Kidney epithelial cell (primary cell): ENCODE measurements around the gene DDC. TPM values are rescaled to one million over a fixed set of nuclear protein-coding genes. Genes with fewer than 3 reads are reported as not detected.

ENCODE experiments used
- DNase-seq: peaks from one replicate; pipeline ENCODE4 v3.0.0-alpha.2; 2010; ENCODE audit warnings: low read depth
- H3K27me3 ChIP-seq: 2 replicates; pipeline ENCODE4 v1.6.0; 2011; ENCODE audit warnings: low read length; ENCODE audit not compliant: control insufficient read depth, insufficient read depth
- H3K36me3 ChIP-seq: 2 replicates; pipeline ENCODE4 v1.5.1; 2011; ENCODE audit warnings: low read length; ENCODE audit not compliant: control insufficient read depth, insufficient read depth
- H3K4me3 ChIP-seq: 2 replicates; pipeline ENCODE4 v1.5.1; 2011; ENCODE audit warnings: low read depth, mild to moderate bottlenecking, control low read depth, low read length
- CTCF ChIP-seq: IDR thresholded peaks from 2 replicates; pipeline ENCODE4 v1.5.1; 2011; ENCODE audit warnings: mild to moderate bottlenecking, moderate library complexity, low read length, control low read depth, inconsistent platforms; ENCODE audit not compliant: insufficient read depth, poor library complexity, severe bottlenecking
- total RNA-seq: library from RNA; depleted of rRNA; stranded (reverse); fragments of >200 nt; gene quantifications from 2 replicates; pipeline ENCODE4 v1.2.3, GENCODE V29; 2015

Gene DDC
- total RNA-seq, 1 donor from 2014 or later, result not detected

GRCh38 chr7:50481867-50482266, 83.3 kb downstream of the DDC start:
- Histone ChIP-seq H3K4me3 (no peak overlapping the region), H3K36me3 (no peaks in the 10 kb centered on the region), H3K27me3 (no peaks in the 10 kb centered on the region)
- no peak for DNase-seq
- no peak for TF ChIP-seq CTCF

GRCh38 chr7:50480797-50481196, 84.4 kb downstream of the DDC start:
- no peak for TF ChIP-seq CTCF
- no peak for DNase-seq
- H3K27me3 ChIP-seq, result no peaks in the 10 kb centered on the region
- H3K4me3 ChIP-seq, result no peak overlapping the region
- H3K36me3 ChIP-seq, result no peaks in the 10 kb centered on the region

- H3K27me3 ChIP-seq, result no peaks in the 10 kb centered on the region
- H3K36me3 ChIP-seq, result no peaks in the 10 kb centered on the region
- no peak for DNase-seq
- TF ChIP-seq CTCF, result no peak
- H3K4me3 ChIP-seq, result no peak overlapping the region
Measured at GRCh38 chr7:50479743-50480517, 85.3 kb downstream of the DDC start.

- no peak for DNase-seq
- no peak for TF ChIP-seq CTCF
Measured at GRCh38 chr7:50477640-50478039, 87.6 kb downstream of the DDC start.

GRCh38 chr7:50476953-50477625, 88.1 kb downstream of the DDC start:
- DNase-seq, result no peak
- H3K36me3 ChIP-seq, result no peaks in the 10 kb centered on the region
- H3K4me3 ChIP-seq, result no peak overlapping the region
- H3K27me3 ChIP-seq, result no peaks in the 10 kb centered on the region
- TF ChIP-seq CTCF, result no peak

More at GRCh38 chr7:50477640-50478039, 87.6 kb downstream of the DDC start:
- Histone ChIP-seq H3K27me3 (no peaks in the 10 kb centered on the region), H3K4me3 (no peak overlapping the region), H3K36me3 (no peaks in the 10 kb centered on the region)
